IMR-90 (cell line): ENCODE results near the gene RCBTB1. TPM values are rescaled to one million over a fixed set of nuclear protein-coding genes. Genes with fewer than 3 reads are reported as not detected.

Source experiments
- ATAC-seq: fragments of 200-7000 bp; cut with Tn5 transposase; 2 replicates; pipeline ENCODE4 v1.9.1; 2020; ENCODE audit warnings: low read depth, mild to moderate bottlenecking, moderate library complexity
- BruUV-seq: library from RNA; stranded (reverse); fragments of 400-500 nt; replicated peaks from 2 replicates; lab custom pipeline; 2021; lab: Mats Ljungman, UMichigan
- CTCF ChIA-PET: fragments of 300-600 bp; formaldehyde crosslinking; extraction: SDS; loops from one replicate; lab custom pipeline; 2021; ENCODE audit warnings: antibody characterized with exemption; lab: Yijun Ruan, JAX
- POLR2A ChIA-PET: fragments of 300-600 bp; sonication (Branson Sonifier 250); formaldehyde crosslinking; loops from one replicate; lab custom pipeline; 2022; ENCODE audit warnings: antibody characterized with exemption; ENCODE audit not compliant: unreplicated experiment; lab: Charles Lee
- DNase-seq: peaks from one replicate; pipeline ENCODE4 v3.0.0; 2013
- H2AFZ ChIP-seq: replicated peaks from 2 replicates; pipeline ENCODE3; 2013; ENCODE audit warnings: low read length, mild to moderate bottlenecking; ENCODE audit not compliant: poor library complexity
- H2AK5ac ChIP-seq: 2 replicates; pipeline ENCODE4 v1.6.1; 2013; ENCODE audit warnings: low read depth, low read length, inconsistent platforms
- H2AK9ac ChIP-seq: replicated peaks from 2 replicates; pipeline ENCODE3; 2013; ENCODE audit warnings: mild to moderate bottlenecking, low read depth, low read length, moderate library complexity; ENCODE audit not compliant: poor library complexity
- H2BK120ac ChIP-seq: 2 replicates; pipeline ENCODE4 v1.6.1; 2013; ENCODE audit warnings: low read depth, low read length, inconsistent platforms
- H2BK15ac ChIP-seq: 3 replicates; pipeline ENCODE4 v1.6.1; 2013; ENCODE audit warnings: low read depth, low read length, inconsistent platforms
- H2BK20ac ChIP-seq: 2 replicates; pipeline ENCODE4 v1.6.1; 2013; ENCODE audit warnings: low read depth, mild to moderate bottlenecking, inconsistent platforms, low read length, moderate library complexity
- H2BK5ac ChIP-seq: 2 replicates; pipeline ENCODE4 v1.6.1; 2013; ENCODE audit warnings: mild to moderate bottlenecking, low read depth, low read length, inconsistent platforms; ENCODE audit not compliant: poor library complexity, severe bottlenecking
- H3K14ac ChIP-seq: replicated peaks from 2 replicates; pipeline ENCODE4 v1.6.1; 2013; ENCODE audit warnings: low read depth, low read length, inconsistent platforms
- H3K18ac ChIP-seq: 2 replicates; pipeline ENCODE4 v1.6.1; 2013; ENCODE audit warnings: low read depth, low read length, control low read depth
- H3K23ac ChIP-seq: 2 replicates; pipeline ENCODE4 v1.6.1; 2013; ENCODE audit warnings: low read depth, low read length, inconsistent platforms
- H3K27ac ChIP-seq: 2 replicates; pipeline ENCODE4 v1.5.1; 2013; ENCODE audit warnings: mild to moderate bottlenecking, control low read depth, low read length; ENCODE audit not compliant: insufficient read depth
- H3K27me3 ChIP-seq: 2 replicates; pipeline ENCODE4 v1.6.1; 2013; ENCODE audit warnings: low read length; ENCODE audit not compliant: control insufficient read depth, insufficient read depth
- H3K36me3 ChIP-seq: 2 replicates; pipeline ENCODE4 v1.6.1; 2013; ENCODE audit warnings: low read length, mixed read lengths; ENCODE audit not compliant: control insufficient read depth, insufficient read depth
- H3K4ac ChIP-seq: 2 replicates; pipeline ENCODE4 v1.6.1; 2013; ENCODE audit warnings: low read depth, low read length, inconsistent platforms
- H3K4me1 ChIP-seq: 2 replicates; pipeline ENCODE4 v1.6.1; 2013; ENCODE audit warnings: low read length, mixed read lengths; ENCODE audit not compliant: control insufficient read depth, insufficient read depth
- H3K4me2 ChIP-seq: 2 replicates; pipeline ENCODE4 v1.6.1; 2013; ENCODE audit warnings: low read depth, mild to moderate bottlenecking, control low read depth, low read length, moderate library complexity
- H3K4me3 ChIP-seq: 2 replicates; pipeline ENCODE4 v1.5.1; 2013; ENCODE audit warnings: low read depth, mild to moderate bottlenecking, control low read depth, low read length, moderate library complexity; ENCODE audit not compliant: insufficient read depth
- H3K56ac ChIP-seq: 2 replicates; pipeline ENCODE4 v1.6.1; 2013; ENCODE audit warnings: low read length, inconsistent platforms; ENCODE audit not compliant: insufficient read depth; ENCODE audit errors: extremely low read depth
- H3K79me1 ChIP-seq, 2 experiments: 2 replicates each; pipeline ENCODE4 v1.6.1; 2013; ENCODE audit warnings: low read length in 2 of 2, inconsistent platforms in 1 of 2, low read depth in 1 of 2
- H3K9ac ChIP-seq: 2 replicates; pipeline ENCODE4 v1.6.1; 2013; ENCODE audit warnings: low read depth, low read length, control low read depth
- H3K9me1 ChIP-seq: 2 replicates; pipeline ENCODE4 v1.6.1; 2013; ENCODE audit warnings: low read length, inconsistent platforms; ENCODE audit not compliant: insufficient read depth
- H3K9me3 ChIP-seq: 2 replicates; pipeline ENCODE4 v1.6.1; 2013; ENCODE audit warnings: low read length; ENCODE audit not compliant: control insufficient read depth, insufficient read depth
- H4K20me1 ChIP-seq: 2 replicates; pipeline ENCODE4 v1.6.1; 2013; ENCODE audit warnings: low read length, inconsistent platforms; ENCODE audit not compliant: insufficient read depth
- H4K5ac ChIP-seq: 2 replicates; pipeline ENCODE4 v1.6.1; 2013; ENCODE audit warnings: mild to moderate bottlenecking, low read depth, low read length, control low read depth
- H4K8ac ChIP-seq, 2 experiments: 2 replicates each; pipeline ENCODE4 v1.6.1; 2013; ENCODE audit warnings: low read depth in 2 of 2, low read length in 2 of 2, control low read depth in 1 of 2, inconsistent platforms in 1 of 2
- H4K91ac ChIP-seq: 2 replicates; pipeline ENCODE4 v1.6.1; 2013; ENCODE audit warnings: low read depth, low read length, inconsistent platforms; ENCODE audit not compliant: insufficient read depth
- FOS ChIP-seq: fragments of 150-350 bp; IDR thresholded peaks from 2 replicates; pipeline ENCODE4 v1.6.1; 2016; ENCODE audit warnings: low read depth, low read length
- POLR2A ChIP-seq: IDR thresholded peaks from 2 replicates; pipeline ENCODE4 v1.6.1; 2012; ENCODE audit warnings: mild to moderate bottlenecking, low read depth, low read length
- RAD21 ChIP-seq: IDR thresholded peaks from 2 replicates; pipeline ENCODE4 v1.6.1; 2012; ENCODE audit warnings: low read length, improper control_type of control experiment
- WGBS, 2 experiments: methylation state at CpG; one replicate each; pipeline versions ENCODE4 v1.1.5 to v1.1.7; 2013; ENCODE audit warnings: missing lambda C conversion rate in 2 of 2; ENCODE audit not compliant: insufficient read length in 1 of 2; ENCODE audit errors: extremely low coverage in 2 of 2; 5-methylcytosine and 5-hydroxymethylcytosine counted together
- dilution Hi-C: fragments of 300-500 bp; cut with HindIII; formaldehyde crosslinking; loops from one replicate; pipeline ENCODE4 v1.14.3; 2018; ENCODE audit warnings: low sequenced_read_pairs; ENCODE audit not compliant: unreplicated experiment
- in situ Hi-C: fragments of 300-500 bp; cut with MboI; formaldehyde crosslinking; loops from 3 replicates; pipeline ENCODE4 v1.14.3; 2019; ENCODE audit warnings: low sequenced_read_pairs, inconsistent platforms, mixed read lengths
- intact Hi-C: fragments of 100-400 bp; cut with micrococcal nuclease; formaldehyde crosslinking; loops from 2 replicates; pipeline ENCODE4 v1.10.0; 2022
- polyA plus RNA-seq, 3 experiments: library from polyadenylated mRNA; depleted of rRNA; stranded (reverse); fragments of >200 nt; gene quantifications; 2 replicates each; pipeline ENCODE4 v1.2.3, GENCODE V29; 2012; ENCODE audit warnings: low replicate concordance in 1 of 3
- total RNA-seq: library from RNA; depleted of rRNA; stranded (reverse); fragments of >200 nt; gene quantifications from 2 replicates; pipeline ENCODE4 v1.2.3, GENCODE V29; 2012

Gene RCBTB1
- total and polyA plus RNA-seq, 2 of the 4 experiments (the other 2 are of a cell fraction): 11.3 to 11.6 TPM

DNA sequence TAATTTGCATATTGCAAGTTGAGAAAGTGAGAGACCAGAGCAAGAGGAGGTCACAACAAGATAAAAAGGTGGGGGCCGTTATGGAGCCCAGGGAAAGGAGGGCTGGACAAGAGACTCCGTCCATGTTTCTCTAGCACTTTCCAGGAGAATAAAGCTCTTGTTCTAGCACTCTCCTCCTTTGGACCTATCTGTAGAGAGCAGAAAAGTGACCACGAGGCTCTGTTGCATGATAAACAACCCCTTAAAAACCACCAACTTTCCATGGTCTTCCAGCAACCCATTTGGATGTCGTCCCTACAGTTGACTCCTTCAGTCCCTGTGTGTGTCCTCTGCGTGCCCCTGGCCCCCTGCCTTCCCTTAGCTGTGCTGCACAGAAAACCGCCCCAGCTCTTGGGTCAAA is 38.9 kb upstream of the RCBTB1 start:
- Histone ChIP-seq H2AFZ (peak overlapping the region; percentile 8), H3K23ac (no peak overlapping the region), H3K4me2 (no peak overlapping the region), H4K5ac (no peak overlapping the region), H4K91ac (no peak overlapping the region), H2BK120ac (no peak overlapping the region), H3K14ac (no peak overlapping the region), H2BK5ac (no peak overlapping the region), H2AK9ac (no peak overlapping the region), H3K18ac (no peak overlapping the region), H3K27me3 (no peaks in the 10 kb centered on the region), H3K9me1 (no peaks in the 10 kb centered on the region), H4K8ac (no peak overlapping the region), H3K4ac (no peak overlapping the region), H3K4me3 (no peak overlapping the region), H3K56ac (no peak overlapping the region), H3K9ac (no peak overlapping the region), H3K4me1 (peaks cover 7% of the 10 kb centered on the region; the same call in 1 of the 2 replicates), H2AK5ac (no peak overlapping the region), H3K36me3 (no peaks in the 10 kb centered on the region), H3K27ac (no peak overlapping the region), H3K9me3 (no peaks in the 10 kb centered on the region), H2BK20ac (no peak overlapping the region), H4K20me1 (no peaks in the 10 kb centered on the region), H2BK15ac (no peak overlapping the region), H3K79me1 (no peaks in the 10 kb centered on the region)
- dilution Hi-C loops (no loop called here), intact Hi-C loops (no loop called here), in situ Hi-C loops (no loop called here)
- no TSS peak for BruUV-seq
- ChIA-PET POLR2A (no interaction called here), CTCF (no interaction called here)
- 60% methylated on average over 1 of the region's 6 CpGs; no CpG with 5 or more reads in 1 of the 2 experiments for WGBS, 2 experiments
- ATAC-seq: no peak
- no peak for DNase-seq
- TF ChIP-seq RAD21 (no peak), POLR2A (no peak), FOS (no peak)
